GOT3 (cell line): ENCODE data around the gene GREM1.

Source experiments
- DNase-seq: peaks from one replicate; lab custom pipeline; 2025; ENCODE audit warnings: mixed read lengths; lab: John Stamatoyannopoulos, UW

Gene GREM1

GRCh38 chr15:32784581-32784980, 66.8 kb downstream of the GREM1 start:
- DNase-seq = no peak

- DNase-seq = no peak
Observed at GRCh38 chr15:32786906-32787305, 69.1 kb downstream of the GREM1 start.

- no peak for DNase-seq
Observed at GRCh38 chr15:32787949-32788348, 70.1 kb downstream of the GREM1 start.

GRCh38 chr15:32790352-32790999, 72.7 kb downstream of the GREM1 start:
- DNase-seq = no peak

- DNase-seq = no peak
Observed at GRCh38 chr15:32792436-32792835, 74.6 kb downstream of the GREM1 start.
